ENCODE results near the gene ACSS2.

GRCh38 chr20:34948030-34948429 is 71.6 kb downstream of the ACSS2 start:
- TF ChIP-seq CHD4 (IDR thresholded peaks at IDR 0.05) (no peak), ASH2L (IDR thresholded peaks at IDR 0.05; ENCODE audit: borderline replicate concordance, low read depth) (no peak), FOS (IDR thresholded peaks at IDR 0.05; ENCODE audit: borderline replicate concordance, extremely low read depth, insufficient read length) (no peak), MAX (IDR thresholded peaks at IDR 0.05; ENCODE audit: low read depth, low read length) (no peak), CTCF (IDR thresholded peaks at IDR 0.05 in 2 of 3, conservative IDR thresholded peaks at IDR 0.05 in 1 of 3; ENCODE audit: control insufficient read depth in 2 of 3, extremely low read depth in 1 of 3, insufficient read depth in 1 of 3, low read depth in 3 of 3, low read length in 3 of 3) (no peak), HDGF (IDR thresholded peaks at IDR 0.05) (no peak)

Measured in GM12878 (cell line).